Mesodermal cell (in vitro differentiated cells): ENCODE measurements around the gene AVPR2.
A peak's percentile ranks its signal among the peaks of the same experiment; 100 is the strongest.

ENCODE experiments used
- H3K27ac ChIP-seq: 2 replicates; pipeline ENCODE4 v1.7.0; 2013; ENCODE audit warnings: mild to moderate bottlenecking, low read depth, low read length, moderate library complexity; ENCODE audit not compliant: severe bottlenecking
- H3K36me3 ChIP-seq: 2 replicates; pipeline ENCODE4 v1.7.1; 2013; ENCODE audit warnings: mild to moderate bottlenecking, low read length, moderate library complexity; ENCODE audit not compliant: control insufficient read depth, insufficient read depth
- H3K4me1 ChIP-seq: one replicate; pipeline ENCODE4 v1.7.1; 2013; ENCODE audit warnings: mild to moderate bottlenecking, low read length; ENCODE audit not compliant: insufficient read depth, control insufficient read depth, poor library complexity, severe bottlenecking
- H3K4me3 ChIP-seq: 2 replicates; pipeline ENCODE4 v1.7.0; 2013; ENCODE audit warnings: low read length, control low read depth, mild to moderate bottlenecking; ENCODE audit not compliant: insufficient read depth, poor library complexity, severe bottlenecking; ENCODE audit errors: extremely low read depth
- H3K9me3 ChIP-seq: 2 replicates; pipeline ENCODE4 v1.7.1; 2013; ENCODE audit warnings: mild to moderate bottlenecking, low read length, moderate library complexity; ENCODE audit not compliant: control insufficient read depth
- WGBS, 2 experiments: methylation state at CpG; one replicate each; pipeline ENCODE4 v1.1.5; 2013; ENCODE audit warnings: missing lambda C conversion rate in 2 of 2; ENCODE audit not compliant: insufficient coverage in 2 of 2; 5-methylcytosine and 5-hydroxymethylcytosine counted together

Gene AVPR2

DNA sequence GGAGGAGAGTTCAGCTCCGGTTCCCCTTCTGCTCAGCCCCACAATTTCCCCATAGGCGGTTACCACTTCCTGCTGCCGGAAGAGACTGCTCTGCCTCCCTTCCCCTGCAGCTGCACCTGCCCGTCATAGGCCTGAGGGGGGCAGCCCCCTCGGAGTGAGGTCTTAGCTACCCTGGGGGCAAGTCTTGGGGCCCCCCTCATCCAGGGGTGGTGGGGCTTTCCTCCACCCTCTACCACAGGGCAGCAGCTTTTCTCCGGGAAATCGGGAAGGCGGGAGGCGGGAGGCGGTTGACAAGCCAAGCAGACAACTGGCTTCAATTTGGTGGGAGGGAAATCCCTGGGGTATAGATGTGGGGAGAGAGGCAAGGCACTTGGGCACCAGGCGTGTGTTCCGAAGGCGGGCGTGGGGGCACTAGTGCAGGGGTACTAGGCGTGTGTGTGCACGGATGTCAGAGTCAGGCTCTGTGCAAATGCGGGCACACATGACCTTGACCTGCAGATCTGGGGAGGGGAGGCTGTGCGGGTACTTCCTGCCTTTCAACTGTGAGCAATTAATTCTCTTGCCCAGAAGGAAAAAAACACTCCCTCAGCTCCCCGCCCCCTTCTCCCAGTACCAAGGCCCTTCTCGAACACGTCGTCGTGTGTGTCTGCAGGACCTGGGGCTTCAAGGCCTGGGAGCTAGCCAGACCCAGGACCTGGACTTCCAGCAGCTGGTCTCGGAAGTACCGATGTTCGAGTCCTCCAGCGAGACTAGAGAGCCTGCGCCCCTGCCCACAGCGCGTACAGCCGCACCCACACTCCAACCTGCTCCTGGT, 22.6 kb downstream of the AVPR2 start:
- H3K9me3 ChIP-seq: no peaks in the 10 kb centered on the region
- H3K27ac ChIP-seq: peak overlapping the region; percentile 92
- peaks cover 14% of the 10 kb centered on the region for H3K4me1 ChIP-seq
- H3K36me3 ChIP-seq: peaks cover 12% of the 10 kb centered on the region
- peak overlapping the region; percentile 43 for H3K4me3 ChIP-seq
- WGBS, 2 experiments: 33 to 39% methylated on average over 7 to 17 of the region's 31 CpGs

DNA sequence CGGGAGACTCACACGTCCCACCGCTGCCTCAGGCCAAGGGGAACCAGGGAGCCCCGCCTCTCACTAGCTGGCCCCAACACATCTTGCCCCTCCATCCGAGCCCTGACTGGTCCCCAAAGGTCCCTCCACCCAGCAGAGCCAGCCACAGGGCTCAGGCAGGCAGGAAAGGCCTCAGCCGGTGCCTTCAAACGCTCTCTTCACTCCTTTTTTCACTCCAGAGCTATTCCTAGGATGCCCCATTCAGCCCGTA, 23.1 kb downstream of the AVPR2 start:
- WGBS, 2 experiments: 0% methylated on average over 3 of the region's 8 CpGs; no CpG with 5 or more reads in 1 of the 2 experiments
- Histone ChIP-seq H3K9me3 (no peaks in the 10 kb centered on the region), H3K4me1 (peaks cover 14% of the 10 kb centered on the region), H3K27ac (peak overlapping the region; percentile 92), H3K36me3 (peaks cover 18% of the 10 kb centered on the region), H3K4me3 (peak overlapping the region; percentile 43)

DNA sequence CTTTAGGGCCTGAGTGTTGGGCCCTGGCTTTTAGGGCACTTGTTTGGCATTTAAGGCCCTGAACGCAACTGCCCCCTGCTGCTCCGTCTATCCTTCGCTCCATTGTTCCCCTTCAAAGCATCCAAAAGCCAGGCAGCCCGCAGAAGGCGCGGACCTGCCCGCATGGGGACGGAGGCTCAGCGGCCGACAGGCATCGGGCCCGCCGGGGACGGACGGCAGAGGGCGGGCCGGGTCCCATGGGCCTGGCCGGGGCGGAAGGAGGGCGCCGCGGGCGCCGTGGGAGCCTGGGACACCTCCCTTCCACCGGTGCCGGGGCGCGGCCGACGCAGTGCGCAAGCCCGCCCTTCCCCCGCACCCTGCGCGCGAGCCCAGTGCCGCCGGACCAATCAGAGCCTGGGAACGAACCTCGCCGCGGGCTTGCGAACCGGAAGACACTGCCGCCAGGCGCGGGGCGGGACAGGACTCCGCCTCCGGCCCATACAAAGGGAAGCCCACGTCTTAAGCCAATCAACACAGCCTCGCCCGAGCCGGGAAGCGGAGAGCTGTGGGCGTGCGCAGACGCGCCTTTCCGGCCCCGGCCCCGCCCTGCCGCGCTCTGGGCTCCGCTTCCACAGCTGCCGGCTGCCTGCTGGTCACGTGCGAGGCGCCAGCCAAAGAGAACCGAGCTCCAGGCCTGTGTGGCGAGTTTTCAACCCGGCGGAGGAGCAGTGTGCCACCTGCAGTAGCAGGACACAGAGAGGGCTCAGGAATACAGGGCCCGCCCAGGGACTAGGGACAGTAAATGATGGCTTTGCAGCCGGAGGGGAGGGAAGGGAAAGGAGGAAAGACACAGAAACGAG, 23.7 kb downstream of the AVPR2 start:
- H3K9me3 ChIP-seq: no peaks in the 10 kb centered on the region
- H3K36me3 ChIP-seq: peaks cover 22% of the 10 kb centered on the region
- peaks cover 14% of the 10 kb centered on the region for H3K4me1 ChIP-seq
- WGBS, 2 experiments: 0% methylated on average over 22 to 38 of the region's 76 CpGs
- peak overlapping the region; percentile 92 for H3K27ac ChIP-seq
- H3K4me3 ChIP-seq: peak overlapping the region; percentile 43

DNA sequence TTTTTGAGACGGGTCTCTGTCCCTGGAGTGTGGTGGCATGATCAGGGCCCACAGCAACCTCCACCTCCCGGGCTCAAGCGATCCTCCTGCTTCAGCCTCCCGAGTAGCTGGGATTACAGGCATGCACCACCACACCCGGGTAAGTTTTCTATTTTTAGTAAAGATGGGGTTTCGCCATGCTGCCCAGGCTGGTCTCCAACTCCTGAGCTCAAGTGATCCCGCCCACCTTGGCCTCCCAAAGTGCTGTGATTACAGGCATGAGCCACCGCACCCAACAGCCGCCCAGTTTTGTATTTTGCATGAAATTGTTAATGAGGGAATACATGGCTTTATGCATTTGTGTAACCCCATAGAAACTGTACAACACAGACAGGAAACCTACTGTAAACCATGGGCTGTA, 24.4 kb downstream of the AVPR2 start:
- WGBS, 2 experiments: 60% methylated on average over 1 of the region's 9 CpGs; no CpG with 5 or more reads in 1 of the 2 experiments
- H3K4me1 ChIP-seq: peaks cover 14% of the 10 kb centered on the region
- peaks cover 22% of the 10 kb centered on the region for H3K36me3 ChIP-seq
- H3K4me3 ChIP-seq: no peak overlapping the region
- no peak overlapping the region for H3K27ac ChIP-seq
- no peaks in the 10 kb centered on the region for H3K9me3 ChIP-seq

DNA sequence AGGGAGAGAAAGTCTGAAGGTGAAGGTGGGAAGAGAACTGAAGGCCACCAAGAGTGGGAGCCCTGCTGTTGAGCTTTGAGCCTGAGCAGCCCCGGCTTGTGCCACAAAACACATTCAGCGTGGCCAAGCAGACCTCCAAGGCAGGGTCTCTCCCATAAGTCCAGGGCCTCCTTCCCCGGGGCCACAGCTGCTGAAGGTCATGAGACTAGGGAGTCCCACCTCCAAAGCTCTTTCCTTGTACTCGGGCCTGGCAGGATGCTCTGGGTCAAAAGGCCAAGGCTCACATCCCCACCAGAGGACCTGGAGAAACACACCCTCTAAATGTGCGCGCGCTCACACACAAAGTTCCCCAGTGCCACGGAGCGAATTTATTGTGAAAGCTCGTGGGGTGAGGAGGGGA, 25.1 kb downstream of the AVPR2 start:
- H3K36me3 ChIP-seq: peaks cover 22% of the 10 kb centered on the region

DNA sequence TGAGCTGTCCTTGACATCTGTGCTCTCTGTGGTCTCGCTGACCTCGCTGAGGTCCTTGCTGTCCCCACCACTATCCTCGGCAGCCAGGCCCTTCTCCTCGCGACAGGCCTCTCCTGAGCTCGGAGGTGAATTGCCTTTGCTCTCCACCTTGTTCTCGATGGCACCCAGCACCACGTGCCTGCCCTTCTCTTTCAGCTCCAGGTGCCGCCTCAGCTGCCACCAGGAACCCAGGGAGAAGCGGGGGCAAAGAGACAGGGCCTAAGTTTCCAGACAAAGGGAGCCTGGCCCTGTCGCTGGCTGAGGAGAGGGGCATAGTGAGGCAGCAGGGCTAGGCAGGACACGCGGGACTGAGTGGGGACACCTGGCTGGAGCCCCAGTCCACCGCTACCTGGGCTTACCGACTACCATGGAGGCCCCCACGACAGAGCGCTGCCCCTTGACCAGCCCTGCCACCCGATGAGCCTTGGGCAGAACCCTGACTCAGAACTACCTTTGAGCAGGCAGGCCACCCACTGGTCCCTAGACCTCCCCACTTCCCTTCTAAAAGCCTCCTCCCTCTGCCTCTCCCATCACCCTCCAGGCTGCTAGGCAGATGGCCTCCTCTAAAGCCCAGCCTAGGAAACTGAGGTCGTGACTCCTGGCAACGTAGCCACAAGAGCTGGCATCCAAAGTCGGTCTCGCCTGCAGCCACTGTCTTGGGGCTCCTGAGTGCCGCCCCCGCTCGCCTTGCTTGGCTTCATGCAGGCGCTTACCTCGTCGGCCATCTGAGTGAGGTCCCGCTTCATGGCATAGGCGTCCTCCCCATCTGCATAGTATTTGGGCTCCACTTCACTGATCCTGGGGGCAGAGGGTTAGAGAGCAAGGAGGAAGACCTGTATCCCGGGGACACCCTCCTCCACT, 25.8 kb downstream of the AVPR2 start:
- H3K4me1 ChIP-seq: peaks cover 6% of the 10 kb centered on the region
- no peak overlapping the region for H3K4me3 ChIP-seq
- H3K27ac ChIP-seq: no peak overlapping the region
- no peaks in the 10 kb centered on the region for H3K9me3 ChIP-seq
- peaks cover 22% of the 10 kb centered on the region for H3K36me3 ChIP-seq
- WGBS, 2 experiments: 95 to 100% methylated on average over 15 to 21 of the region's 31 CpGs

More for the DNA sequence above, 25.1 kb downstream of the AVPR2 start:
- no peaks in the 10 kb centered on the region for H3K9me3 ChIP-seq
- no peak overlapping the region for H3K4me3 ChIP-seq
- no peak overlapping the region for H3K27ac ChIP-seq
- WGBS, 2 experiments: 100% methylated on average over 1 of the region's 10 CpGs
- peaks cover 10% of the 10 kb centered on the region for H3K4me1 ChIP-seq

DNA sequence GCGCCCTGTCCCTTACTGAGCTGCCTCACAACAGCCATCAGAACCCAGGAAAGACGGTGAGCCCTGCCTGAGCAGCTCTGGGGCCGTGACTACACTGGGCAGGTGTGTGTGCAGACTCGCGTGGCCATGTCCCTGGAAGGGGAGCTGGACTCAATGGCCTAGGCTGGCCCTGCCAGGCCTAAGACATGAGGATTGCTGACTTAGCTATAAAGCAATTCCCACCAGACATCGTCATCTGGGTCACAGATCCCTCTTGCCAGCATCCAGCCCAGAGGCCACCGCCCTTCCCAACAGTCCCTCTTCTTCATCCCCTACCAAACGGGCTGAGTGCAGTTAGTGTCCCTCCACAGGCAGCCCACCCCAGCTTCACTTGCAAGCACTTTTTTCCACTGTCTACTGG, 26.7 kb downstream of the AVPR2 start:
- no peak overlapping the region for H3K4me3 ChIP-seq
- H3K27ac ChIP-seq: no peak overlapping the region
- H3K4me1 ChIP-seq: peaks cover 4% of the 10 kb centered on the region
- peaks cover 22% of the 10 kb centered on the region for H3K36me3 ChIP-seq
- 92% methylated on average over 2 of the region's 8 CpGs; no CpG with 5 or more reads in 1 of the 2 experiments for WGBS, 2 experiments
- H3K9me3 ChIP-seq: no peaks in the 10 kb centered on the region

DNA sequence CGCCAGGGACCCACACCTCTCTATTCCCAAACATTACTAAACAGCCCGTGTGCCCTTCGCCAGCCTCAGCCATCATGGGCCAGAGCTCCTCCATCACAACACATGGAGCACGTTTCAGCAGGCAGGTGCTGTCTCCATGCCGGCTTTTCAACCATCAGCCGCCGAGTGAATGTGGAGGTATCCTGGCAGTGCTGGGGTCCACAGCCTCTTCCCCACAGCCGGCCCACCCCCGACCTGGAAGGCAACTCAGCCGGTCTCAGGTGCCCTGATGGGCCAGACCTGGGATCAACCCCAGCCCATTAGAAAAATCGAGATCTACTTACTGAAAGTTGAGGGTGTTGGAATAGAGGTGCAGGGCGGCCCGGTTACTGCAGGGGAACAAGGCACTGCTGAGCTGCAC, 27.3 kb downstream of the AVPR2 start:
- Histone ChIP-seq H3K4me3 (no peak overlapping the region), H3K4me1 (peaks cover 4% of the 10 kb centered on the region), H3K27ac (no peak overlapping the region), H3K9me3 (no peaks in the 10 kb centered on the region), H3K36me3 (peaks cover 22% of the 10 kb centered on the region)
- 90 to 98% methylated on average over 2 to 7 of the region's 13 CpGs for WGBS, 2 experiments

DNA sequence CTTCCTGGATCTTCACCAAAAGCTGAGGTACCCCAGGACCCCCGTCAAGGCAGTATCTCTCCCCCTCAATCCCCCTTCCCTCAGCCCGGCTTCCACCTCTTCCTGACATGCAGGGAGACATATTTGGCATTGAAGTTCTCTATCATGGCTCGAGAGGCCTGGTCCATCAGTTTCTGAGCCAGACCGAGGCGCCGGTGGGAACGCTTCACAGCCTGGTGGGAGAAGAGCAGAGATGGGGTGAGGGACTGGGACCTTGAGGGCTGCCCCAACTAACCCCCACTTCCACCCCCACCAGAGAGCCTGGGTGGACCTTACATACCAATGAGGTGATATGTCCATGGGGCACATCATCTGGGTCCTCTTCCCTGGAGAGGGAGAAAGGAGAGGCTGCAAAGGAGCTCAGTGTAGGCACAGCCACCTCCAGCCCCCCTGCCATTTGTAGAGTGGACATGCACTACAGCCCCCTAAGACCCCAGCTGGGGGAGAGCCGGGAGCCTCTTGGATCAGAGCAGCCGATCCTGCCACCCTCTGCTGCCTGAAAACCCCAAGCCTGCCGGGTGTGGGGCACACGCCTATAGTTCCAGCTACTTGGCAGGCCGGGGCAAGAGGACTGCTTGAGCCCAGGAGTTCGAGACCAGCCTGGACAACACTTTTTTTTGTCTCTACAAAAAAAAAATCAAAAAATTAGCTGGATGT, 27.9 kb downstream of the AVPR2 start:
- no peaks in the 10 kb centered on the region for H3K9me3 ChIP-seq
- 91 to 100% methylated on average over 3 to 4 of the region's 13 CpGs for WGBS, 2 experiments
- H3K4me3 ChIP-seq: no peak overlapping the region

DNA sequence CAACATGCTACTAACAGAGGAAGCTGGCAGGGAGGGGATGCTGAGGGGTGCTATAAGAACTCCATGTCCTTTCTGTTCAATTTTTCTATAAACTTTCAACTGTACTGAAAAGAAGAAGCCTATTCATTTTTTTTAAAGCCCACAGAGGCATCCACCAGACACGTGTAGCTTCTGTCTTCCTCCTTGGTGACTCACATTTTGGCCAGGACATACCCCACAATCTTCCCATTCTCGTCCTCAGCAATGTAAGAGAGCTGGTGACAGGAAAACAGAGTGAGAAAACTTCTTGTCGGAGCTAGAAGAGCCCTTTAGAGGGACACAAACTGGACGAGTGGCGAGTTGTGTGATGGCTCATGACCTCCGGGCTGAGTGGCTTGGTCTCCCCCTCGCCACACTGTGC, 29.3 kb downstream of the AVPR2 start:
- WGBS, 2 experiments: 68 to 100% methylated on average over 1 to 4 of the region's 7 CpGs
- Histone ChIP-seq H3K4me1 (no peaks in the 10 kb centered on the region), H3K27ac (no peak overlapping the region), H3K36me3 (peaks cover 22% of the 10 kb centered on the region), H3K4me3 (peak overlapping the region; percentile 59), H3K9me3 (no peaks in the 10 kb centered on the region)

More for the DNA sequence above, 27.9 kb downstream of the AVPR2 start:
- H3K4me1 ChIP-seq: no peaks in the 10 kb centered on the region
- peaks cover 22% of the 10 kb centered on the region for H3K36me3 ChIP-seq
- no peak overlapping the region for H3K27ac ChIP-seq
